Measurements from ENCODE around the gene NDST1.

The NDST1 gene

DNA sequence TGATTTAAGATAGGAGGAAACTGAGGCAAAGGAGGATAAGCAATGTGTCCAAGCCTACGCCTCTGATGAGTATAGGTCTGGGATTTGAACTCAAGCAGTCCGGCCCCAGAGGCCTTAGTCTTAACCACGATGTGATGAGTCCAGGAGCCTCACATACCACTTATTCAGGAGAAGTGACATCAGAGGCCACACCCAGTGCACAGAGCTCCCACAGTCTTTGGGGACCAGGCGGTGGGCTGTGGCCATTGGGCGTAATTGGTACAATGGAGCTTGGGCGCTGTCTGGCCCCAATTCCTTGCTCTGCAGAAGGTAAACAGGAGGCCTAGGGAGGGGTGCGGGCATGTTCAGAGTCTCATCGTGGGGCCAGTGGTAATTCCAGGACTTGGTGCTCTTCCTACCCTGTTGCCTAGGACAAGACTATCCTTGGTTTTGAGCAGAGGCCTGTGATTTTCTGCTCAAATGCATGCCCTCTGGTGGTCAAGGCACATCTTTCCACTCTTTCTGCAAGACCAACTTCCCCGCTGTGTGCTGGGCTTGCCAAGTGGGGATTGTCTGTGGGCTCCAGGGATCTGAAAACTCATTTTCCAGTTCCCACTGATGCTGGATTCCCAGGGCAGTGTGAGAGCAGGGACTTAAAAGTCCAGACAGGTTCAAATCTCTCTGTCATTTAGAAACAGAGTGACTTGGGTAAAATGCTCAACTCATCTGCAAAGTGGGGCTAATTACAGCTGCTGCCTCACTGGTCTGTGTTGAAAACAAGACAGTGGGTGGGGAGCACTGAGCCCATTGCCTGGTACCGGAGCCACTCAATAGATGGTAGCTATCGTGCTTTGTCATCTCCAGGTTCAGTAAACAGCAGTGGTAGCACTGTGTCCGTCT, 15.8 kb downstream of the NDST1 start:
- DNase-seq (ENCODE audit: low read depth in 3 of 3), result no peak

GRCh38 chr5:150525163-150525562, 17.2 kb downstream of the NDST1 start:
- no peak for DNase-seq (ENCODE audit: low read depth in 3 of 3)

DNA sequence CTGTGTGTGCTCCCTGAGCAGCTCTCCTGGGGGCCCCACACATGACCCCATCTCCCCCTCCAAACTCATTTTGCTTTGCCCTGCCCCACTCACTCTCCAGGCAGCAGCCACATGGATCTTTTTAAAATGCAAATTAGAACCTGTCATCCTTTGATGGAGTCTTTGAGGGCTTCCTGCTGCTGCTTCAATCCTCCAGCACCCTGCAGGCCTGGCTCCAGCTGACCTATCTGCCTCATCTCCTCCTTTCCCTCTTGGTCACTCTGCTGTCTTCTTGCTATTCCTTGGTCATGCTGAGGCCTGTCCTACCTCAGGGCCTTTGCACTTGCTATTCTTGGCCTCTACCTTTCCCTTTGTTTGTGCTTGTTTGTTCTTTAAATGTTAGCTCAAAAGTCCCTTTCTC, 17.9 kb downstream of the NDST1 start:
- DNase-seq (ENCODE audit: low read depth in 3 of 3), result no peak

GRCh38 chr5:150527038-150527437, 19.1 kb downstream of the NDST1 start:
- no peak for DNase-seq (ENCODE audit: low read depth in 3 of 3)

DNA sequence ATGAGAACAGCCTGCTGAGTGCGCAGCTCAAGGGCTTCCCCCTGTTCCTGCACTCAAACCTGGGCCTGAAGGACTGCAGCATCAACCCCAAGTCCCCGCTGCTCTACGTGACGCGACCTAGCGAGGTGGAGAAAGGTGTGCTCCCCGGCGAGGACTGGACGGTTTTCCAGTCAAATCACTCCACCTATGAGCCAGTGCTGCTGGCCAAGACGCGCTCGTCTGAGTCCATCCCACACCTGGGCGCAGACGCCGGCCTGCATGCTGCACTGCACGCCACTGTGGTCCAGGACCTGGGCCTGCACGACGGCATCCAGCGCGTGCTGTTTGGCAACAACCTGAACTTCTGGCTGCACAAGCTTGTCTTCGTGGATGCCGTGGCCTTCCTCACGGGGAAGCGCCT, 19.9 kb downstream of the NDST1 start:
- no peak for DNase-seq (ENCODE audit: low read depth in 3 of 3)

DNA sequence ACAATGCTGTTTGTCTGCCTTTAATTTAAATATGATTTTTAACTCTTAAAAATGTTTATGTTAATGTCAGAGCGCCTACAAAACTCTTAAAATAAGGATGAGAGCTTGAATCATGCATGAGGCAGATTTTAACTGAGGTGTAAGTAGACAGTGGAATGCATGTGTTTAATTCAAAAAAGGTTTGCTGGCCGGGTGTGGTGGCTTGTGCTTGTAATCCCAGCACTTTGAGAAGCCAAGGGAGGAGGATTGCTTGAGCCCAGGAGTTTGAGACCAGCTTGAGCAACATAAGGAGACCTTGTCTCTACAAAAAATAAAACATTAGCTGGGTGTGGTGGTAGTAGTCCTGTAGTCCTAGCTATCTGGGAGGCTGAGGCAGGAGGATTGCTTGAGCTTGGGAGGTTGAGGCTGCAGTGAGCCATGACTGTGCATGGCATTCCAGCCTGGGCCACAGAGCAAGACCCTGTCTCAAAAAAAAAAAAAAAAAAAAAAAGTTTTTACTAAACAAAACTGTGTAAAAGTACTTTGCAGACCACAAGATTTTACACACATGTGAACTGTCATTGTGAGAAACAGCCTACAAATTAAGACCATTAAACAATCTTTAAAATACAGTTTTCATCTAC, 21.1 kb downstream of the NDST1 start:
- no peak for DNase-seq (ENCODE audit: low read depth in 3 of 3)

DNA sequence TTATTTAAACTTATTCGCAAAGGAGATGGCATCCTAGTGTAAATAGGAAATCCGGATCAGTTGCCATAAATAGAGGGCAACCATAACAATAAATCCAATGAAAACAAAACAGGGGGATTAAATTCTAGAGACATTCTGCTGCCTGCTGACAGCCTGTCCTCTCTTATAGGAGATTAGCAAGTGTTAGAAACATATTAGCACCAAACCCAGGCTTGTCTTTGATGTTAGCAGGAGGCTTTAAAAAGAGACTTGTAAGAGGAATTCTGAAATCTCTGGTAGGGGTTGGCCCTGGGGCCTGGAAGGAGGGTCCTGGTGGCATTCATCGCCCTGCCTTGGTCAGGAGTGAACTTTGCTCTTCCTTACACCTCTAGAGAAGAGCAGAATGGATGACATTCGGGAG, 21.6 kb downstream of the NDST1 start:
- DNase-seq (ENCODE audit: low read depth in 3 of 3), result no peak

GRCh38 chr5:150530423-150530822, 22.5 kb downstream of the NDST1 start:
- DNase-seq (ENCODE audit: low read depth in 3 of 3), result no peak

DNA sequence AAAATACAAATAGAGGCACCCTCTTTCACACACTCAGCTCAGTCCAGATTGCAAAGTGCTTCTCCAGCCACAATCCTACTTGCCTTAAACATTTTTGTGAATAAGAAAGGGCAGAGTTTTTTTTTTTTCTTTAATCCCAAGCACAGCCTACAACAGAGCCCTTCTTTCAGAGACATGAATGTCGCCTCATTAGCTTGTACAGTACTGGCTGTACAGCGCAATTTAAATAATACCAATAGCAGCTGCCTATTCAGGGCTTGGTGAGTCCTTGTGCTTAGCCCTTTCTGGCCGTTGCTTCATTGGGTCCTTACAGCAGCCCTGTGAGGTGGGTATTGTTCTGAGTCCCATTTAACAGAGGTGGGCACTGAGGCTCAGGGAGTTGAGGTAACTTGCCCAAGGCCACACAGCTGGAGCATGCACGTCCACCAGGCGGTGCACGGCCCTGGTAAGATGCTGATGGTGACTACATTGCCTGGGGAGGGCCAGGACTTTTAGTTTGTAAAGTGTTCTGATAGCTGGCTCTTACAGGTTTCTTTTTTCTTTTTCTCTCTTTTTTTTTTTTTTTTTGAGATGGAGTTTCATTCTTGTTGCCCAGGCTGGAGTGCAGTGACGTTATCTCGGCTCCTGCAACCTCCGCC, 23.1 kb downstream of the NDST1 start:
- no peak for DNase-seq (ENCODE audit: low read depth in 3 of 3)

DNA sequence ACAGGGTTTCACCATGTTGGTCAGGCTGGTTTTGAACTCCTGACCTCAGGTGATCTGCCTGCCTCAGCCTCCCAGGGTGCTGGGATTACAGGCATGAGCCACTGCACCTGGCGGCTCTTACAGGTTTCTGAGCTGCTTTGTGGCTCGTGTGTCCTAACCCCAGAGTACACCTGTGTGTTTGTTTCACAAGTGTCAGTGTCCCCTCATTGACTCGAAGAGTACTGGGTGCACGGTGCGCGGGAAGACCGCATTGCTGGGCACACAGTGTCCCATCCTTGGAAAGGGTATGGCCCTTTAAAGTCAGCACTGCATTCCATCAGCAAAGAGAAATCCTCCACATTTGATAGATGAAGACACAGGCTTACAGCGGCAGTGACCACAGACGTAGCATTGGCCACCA, 23.8 kb downstream of the NDST1 start:
- DNase-seq (ENCODE audit: low read depth in 3 of 3), result no peak

- no peak for DNase-seq (ENCODE audit: low read depth in 3 of 3)
These were observed 24.2 kb downstream of the NDST1 start for GRCh38 chr5:150532151-150532550.

DNA sequence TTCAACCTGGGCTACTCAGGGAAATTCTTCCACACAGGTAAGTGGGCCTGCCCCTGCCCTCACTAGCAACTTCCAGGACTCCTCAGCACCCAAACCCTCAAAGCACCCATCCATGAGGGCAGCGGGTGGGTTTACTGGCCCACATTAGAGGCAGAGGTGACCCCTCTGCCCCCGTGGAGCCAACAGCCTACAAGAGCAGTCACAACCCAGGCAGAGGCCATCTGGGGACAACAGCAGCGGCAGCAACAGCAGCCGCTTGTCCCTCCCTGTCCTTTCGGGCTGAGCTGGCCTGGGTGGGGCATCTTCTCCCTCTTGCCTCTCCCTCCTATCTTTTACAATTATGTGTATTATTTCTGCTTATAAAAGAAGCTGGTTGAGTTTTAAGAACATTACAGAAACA, 25.1 kb downstream of the NDST1 start:
- DNase-seq (ENCODE audit: low read depth in 3 of 3), result no peak

DNA sequence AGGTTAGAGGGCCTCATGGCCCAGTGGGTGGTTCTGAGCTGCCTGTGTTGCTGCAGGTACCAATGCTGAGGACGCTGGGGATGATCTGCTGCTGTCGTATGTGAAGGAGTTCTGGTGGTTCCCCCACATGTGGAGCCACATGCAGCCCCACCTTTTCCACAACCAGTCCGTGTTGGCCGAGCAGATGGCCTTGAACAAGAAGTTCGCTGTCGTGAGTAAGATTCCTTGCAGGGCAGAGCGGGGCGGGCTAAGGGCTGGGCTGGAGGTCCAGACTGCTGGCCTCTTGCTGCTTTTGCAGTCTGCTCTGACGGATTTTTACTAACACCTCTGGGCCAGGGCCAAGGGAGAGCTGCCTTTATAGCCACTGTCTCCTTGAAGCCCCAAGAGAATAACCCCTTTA, 26.9 kb downstream of the NDST1 start:
- DNase-seq (ENCODE audit: low read depth in 3 of 3), result no peak

DNA sequence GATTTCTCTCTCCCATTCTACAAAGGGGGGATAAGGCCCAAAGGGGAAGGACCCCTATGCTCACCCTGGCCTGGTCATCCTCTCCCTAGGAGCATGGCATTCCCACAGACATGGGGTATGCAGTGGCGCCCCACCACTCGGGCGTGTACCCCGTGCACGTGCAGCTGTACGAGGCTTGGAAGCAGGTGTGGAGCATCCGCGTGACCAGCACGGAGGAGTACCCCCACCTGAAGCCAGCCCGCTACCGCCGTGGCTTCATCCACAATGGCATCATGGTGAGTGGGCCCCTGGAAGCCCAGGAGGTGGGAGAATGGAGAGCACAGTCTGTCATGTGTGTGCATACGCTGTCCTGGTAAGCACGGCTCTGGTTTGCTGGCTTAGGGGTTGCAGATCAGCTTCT, 27.7 kb downstream of the NDST1 start:
- DNase-seq (ENCODE audit: low read depth in 3 of 3), result no peak

DNA sequence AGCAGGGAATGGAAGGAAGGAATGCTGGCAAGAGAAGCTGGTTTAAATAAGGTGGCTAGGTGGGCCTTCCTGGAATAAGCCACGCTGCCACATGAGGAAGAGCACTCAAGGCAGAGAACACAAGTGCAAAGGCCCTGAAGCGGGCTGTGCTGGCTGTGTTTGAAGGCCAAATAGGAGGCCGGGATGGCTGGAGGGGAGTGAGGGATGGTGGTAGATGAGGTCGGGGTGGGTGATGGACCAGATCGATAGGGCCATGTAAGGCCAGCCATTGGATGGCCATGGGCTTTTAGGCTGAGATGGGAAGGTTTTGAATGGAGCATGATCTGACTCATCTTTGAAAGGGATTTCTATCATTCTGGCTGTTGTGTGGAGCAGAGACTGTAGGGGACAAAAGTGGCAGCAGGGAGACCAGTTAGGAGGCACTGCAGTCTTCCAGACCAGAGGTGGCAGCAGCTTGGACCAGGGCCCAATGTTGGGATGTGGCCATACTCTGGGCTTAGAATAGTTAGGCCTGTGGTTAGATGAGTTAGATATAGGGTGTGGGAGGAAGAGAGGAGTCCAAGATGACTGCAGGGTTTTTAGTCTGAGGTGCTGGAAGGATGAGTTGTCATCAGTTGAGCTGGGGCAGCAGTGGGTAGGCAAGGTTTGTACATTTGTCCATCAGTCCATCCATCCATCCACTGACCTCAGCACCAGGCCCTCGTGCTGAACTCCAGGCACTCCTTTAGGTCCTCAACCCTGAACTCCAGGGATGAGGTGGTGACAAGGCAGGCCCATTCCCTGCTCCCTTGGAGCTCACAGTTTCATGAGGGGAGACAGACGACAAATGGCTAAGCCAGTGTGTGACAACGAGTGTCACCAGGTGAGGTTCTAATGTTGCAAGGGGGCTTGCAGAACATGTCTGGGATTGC, 30.3 kb downstream of the NDST1 start:
- DNase-seq (ENCODE audit: low read depth in 3 of 3), result no peak

- no peak for DNase-seq (ENCODE audit: low read depth in 3 of 3)
These were observed 31.3 kb downstream of the NDST1 start for GRCh38 chr5:150539206-150539605.

DNA sequence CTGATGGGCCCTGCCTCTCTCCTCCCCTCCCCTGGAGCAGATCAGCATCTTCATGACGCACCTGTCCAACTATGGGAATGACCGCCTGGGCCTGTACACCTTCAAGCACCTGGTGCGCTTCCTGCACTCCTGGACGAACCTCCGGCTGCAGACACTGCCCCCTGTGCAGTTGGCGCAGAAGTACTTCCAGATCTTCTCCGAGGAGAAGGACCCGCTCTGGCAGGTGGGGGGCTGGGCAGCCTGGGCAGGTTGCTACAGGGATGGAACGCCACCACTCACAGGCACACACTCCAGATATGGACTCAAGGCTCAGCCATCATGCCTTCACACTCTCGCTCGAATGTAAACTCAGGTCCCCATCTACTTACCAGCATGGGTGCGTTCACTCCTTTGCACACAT, 32.1 kb downstream of the NDST1 start:
- no peak for DNase-seq (ENCODE audit: low read depth in 3 of 3)

- DNase-seq (ENCODE audit: low read depth in 3 of 3), result no peak
These were observed 32.9 kb downstream of the NDST1 start for GRCh38 chr5:150540615-150541396.

- no peak for DNase-seq (ENCODE audit: low read depth in 3 of 3)
These were observed 33.4 kb downstream of the NDST1 start for GRCh38 chr5:150541397-150541675.

DNA sequence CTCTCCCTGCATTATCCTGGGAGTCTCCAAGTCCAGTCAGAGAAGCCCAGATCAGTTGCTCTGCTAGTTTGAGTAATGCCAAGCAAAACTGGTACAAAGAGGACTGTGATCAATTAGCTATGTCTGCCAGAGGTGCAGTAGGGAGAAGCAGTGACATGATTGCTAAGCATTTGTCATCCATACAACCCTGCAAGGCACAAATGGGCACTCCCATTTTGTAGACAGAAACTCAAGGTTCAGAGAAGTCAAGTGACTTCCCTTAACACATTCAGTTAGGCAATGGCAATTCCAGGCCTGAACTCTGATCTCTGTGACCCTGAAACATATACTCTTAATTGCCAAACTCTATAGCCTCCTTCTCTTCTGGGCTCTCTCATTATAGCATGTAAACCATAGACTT, 34.0 kb downstream of the NDST1 start:
- DNase-seq (ENCODE audit: low read depth in 3 of 3), result no peak

DNA sequence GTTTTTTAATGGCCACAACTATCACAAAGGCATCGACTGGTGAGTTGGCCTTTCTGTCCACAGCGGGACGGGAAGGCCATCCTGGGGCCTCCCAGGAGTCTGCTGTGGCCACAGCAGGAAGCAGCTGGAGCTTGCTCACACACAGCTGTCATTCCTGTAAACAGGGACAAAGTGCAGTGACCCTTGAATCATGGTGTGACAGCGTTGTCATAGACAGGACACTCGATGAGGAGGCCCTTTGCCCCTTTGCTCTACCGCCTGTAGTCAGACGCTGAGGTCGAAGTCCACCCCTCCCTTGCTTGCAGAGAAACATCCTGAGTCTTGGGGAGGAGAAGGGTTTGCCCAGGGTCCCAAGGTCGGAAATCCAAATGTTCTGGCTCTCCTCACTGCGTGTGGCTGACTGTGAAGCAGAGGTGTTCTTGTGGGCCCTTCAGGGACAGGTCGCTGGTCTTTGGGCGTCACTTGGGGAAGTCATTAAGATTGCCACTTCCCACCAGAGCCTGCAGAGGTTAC, 35.1 kb downstream of the NDST1 start:
- no peak for DNase-seq (ENCODE audit: low read depth in 3 of 3)
